Fibroblast of peridontal ligament (primary cell): ENCODE data around the gene KCNAB2.

Source experiments
- DNase-seq: peaks from one replicate; pipeline ENCODE4 v3.0.0-alpha.2; 2010; ENCODE audit errors: extremely low read depth

Gene KCNAB2

DNA sequence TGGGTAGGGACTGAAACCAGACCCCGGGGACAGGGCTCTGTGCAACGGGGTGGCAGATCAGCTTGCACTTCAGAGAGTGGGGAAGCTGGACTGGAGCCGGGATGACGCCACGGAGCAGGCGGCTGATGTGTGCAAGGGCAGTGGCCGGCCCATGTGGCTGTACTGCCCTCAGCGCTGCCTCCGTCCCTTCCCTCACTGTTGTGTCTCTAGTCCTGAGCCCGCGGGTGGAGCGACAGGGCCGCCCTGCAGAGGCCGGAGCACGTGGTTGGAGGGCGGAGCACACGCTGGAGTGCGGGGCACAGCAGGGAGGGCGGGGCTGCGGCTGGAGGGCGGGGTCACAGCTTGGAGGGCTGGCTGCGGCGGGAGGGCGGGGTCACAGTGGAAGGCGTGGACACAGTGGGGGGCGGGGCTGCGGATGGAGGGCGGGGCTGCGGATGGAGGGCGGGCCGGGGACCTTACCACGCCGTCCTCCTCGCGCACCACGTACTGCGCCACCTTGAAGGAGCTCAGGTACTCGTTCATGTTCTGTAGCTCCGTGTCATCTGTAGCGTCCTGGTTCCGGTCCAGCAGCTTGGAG lies 82.0 kb downstream of the KCNAB2 start:
- DNase-seq, result no peak

DNA sequence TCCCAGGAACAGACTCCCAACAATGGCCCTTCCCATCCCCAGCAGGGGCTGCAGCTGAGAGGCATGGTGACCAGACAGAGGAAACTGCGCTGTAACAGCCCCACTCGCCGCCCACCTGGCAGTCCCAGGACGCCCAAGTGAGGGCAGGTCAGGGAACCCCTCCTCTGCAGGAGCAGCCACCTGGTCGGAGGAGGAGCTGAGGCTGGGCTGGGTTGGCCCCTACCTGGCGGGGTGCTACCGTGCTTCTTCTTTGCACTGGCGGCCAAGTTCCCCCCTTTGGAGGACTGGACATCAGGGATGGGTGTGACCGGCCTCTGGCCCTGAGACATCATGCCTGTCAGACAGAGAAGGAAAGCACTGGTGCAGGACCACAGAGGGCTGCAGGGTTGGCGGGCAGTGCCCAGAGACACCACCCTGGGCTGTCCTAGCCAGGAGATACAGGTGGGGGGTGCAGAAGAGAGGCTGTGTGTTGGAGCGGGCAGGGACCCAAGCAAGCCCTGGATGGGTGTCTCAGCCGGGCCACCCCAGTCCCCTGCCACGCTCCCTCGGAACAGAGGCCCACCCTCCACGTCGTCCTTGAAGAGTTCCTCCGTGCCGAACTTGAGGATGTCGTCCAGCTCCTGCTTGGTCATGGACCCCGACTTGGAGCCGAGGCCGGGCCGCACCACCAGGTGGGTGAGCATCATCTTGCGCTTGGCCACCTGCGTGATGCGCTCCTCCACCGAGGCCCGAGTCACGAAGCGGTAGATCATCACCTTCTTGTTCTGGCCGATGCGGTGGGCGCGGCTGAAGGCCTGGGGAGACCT lies 82.8 kb downstream of the KCNAB2 start:
- no peak for DNase-seq

DNA sequence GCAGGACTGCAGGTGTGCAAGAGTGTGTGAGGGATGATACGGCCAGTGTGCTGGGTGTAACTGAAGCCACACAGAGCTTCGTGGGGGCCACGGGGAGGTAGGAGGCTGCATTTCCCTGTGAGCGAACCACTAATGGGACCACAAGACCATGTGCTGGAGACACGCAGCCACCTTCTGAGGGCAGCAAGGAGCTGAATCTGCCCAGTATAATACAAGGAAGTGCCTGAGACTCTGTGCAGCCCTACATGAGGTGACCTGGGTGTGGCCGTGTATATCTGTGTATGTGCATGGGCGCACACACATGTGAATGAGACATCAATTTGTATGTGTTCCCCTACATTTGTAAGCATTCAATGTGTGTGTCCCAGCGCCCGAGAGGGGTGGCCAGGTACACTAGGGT lies 83.6 kb downstream of the KCNAB2 start:
- no peak for DNase-seq

DNA sequence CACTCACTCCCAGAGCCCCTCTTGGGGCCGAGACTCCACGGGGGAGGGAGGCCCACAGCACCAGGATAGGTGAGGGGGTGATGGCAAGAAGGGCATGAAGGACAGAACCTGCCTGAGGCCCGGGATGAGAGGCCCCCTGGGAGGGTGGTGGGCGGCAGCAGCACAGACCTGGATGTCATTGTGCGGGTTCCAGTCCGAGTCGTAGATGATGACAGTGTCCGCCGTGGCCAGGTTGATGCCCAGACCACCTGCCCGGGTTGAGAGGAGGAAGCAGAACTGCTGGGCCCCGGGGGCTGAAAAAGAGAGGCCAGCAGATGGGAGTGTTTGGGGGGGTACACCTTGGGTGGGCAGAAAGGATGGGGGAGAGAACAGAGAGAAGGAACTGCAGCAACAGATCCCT lies 84.3 kb downstream of the KCNAB2 start:
- DNase-seq, result no peak

DNA sequence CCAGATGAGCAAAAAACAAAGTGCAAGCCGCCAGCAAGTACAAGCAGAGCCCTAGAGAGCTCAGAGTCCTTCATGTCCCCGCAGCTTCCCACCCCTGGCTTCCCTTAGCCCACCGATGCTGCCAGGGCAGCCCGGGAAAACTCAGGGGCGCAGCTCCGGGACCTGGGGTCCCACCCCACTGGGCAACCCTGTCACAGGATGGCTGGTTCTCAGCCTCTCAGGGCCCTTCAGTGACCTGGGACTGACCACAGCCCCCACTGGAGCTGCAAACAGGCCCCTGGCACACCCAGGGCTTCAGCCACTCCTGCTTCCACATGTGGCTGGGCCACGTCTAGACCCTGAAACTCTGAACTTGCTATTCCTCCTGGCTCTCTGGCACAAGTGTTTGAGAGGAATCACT lies 84.9 kb downstream of the KCNAB2 start:
- DNase-seq, result no peak

DNA sequence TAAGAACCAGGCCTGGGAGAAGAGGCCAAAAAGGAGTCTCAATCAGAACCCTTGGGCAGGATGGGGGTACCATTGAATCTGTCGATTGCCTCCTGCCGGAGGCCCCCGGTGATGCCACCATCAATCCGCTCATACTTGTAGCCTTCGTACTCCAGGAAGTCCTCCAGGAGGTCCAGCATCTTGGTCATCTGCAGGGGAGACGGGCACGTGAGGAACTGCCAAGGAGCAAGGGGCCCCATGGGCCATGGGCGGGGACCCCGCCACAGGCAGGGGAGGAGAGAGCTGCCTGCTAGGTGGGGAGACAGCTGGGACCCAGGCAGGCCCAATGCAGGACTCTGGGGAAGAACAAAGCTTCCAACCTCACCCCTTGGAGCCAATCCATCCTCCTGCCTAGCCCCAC lies 85.9 kb downstream of the KCNAB2 start:
- no peak for DNase-seq

DNA sequence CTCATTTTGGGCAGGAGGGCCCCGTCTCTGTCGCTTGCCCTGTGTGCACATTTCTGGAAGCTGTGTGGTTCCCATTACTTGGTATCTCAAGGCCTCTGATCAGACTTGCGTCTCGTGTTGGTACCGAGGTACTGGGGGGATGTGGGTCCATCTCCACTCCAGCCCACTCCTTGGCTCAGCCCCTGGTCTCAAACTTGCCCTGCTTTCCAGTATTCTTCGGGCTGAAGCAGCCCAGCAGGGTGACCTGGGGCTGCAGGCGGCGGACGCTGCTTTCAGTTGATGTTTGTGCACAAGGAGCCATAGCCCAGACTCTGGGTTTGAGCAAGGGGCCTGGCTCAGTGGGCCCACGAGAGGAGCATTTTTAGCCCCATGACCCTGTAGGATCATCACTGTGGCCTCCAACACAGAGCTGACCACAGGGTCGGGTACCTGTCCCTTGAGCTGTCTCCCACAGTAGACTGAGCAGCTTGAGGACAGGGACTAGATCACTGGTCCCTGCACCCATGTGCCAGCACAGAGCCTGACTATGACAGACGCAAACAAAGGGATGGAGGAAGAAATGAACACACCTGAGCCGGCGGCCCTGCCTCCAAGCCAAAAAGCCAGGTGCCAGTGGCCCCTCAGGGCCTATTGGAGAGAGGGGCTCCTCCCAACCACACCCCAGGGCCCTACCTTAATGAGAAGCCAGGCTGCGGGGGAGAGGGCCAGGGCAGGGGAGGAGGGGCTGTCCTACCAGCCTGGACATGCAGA lies 87.6 kb downstream of the KCNAB2 start:
- DNase-seq, result no peak

DNA sequence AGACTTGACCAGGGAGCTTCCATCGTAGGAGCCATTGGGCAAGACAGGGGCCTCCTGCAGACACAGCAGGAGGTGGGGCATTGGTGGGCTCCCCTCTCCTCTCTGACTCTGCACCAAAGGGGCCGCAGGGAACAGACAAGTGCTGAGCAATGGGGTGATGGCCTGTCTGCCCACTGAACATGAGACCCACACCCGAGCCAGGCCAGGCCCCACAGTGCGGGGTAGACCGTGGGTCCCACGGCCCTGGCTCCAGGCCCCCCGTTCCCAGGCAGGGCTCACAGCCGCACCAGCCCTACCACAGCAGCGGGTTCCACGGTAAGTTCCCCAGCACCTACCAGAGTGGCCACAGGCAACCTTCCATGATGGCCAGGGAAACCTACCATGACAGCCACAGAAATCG lies 88.5 kb downstream of the KCNAB2 start:
- DNase-seq, result no peak

DNA sequence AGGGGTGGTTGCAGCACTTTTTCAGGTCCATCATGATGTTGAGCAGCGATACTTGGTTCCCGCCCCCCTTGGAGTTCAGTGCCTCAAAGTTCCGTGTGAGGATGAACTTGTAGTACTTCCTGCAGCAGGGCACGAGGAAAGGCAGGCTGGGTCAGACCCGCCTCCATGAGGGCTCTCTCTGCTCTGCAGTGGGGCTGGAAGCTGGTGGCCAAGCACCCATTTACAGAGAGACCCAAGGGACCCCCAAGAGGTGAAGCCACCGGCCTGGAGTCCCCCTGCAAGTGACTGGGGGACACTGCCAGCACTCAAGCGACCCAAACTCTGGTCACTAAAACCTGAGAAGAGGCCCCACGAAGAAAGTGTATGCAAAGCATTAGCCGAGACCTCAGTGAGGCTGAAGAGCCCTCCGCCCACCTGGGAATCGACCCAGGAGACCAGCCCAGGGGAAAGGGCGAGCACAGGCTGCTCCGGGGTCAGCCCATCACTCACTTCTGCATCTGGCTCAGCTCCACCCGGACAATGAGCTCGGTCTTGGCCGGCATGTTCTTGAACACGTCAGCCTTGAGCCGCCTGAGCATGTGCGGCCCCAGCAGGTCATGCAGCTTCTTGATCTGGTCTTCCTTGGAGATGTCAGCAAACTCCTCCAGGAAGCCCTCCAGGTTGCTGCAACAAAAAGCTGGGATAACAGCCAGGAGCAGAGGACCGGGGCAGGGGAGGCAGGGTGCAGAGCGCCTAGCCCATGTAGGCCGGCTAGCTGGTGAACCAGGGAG lies 89.2 kb downstream of the KCNAB2 start:
- DNase-seq, result no peak

DNA sequence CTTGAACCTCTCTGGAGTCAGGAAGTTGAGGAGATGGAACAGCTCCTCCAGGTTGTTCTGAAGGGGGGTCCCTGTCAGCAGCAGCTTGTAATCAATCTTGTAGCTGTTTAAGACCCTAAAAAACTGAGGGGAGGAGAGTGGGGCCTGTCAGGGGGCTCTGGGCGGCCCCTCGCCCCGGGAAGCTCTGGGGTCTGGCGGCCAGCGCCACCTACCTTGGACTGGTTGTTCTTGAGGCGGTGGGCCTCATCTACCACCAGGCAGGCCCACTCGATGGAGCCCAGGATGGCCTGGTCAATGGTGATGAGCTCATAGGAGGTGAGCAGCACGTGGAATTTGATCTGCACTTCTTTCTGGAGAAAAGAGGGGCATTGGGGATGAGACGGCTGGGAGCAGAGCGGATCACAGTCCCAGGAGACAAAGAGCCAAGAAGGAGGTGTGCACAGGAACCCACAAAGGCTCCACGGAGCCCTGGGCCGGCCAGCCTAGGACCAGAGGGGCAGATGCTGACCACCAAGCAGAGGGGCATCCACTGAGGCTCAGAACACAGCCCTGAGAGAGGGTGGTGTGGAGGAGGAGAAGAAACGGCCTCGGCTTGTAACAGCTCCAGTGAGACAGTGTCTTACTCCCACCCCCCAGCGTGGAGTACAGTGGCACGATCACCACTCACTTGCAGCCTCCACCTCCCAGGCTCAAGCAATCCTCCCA lies 91.0 kb downstream of the KCNAB2 start:
- DNase-seq, result no peak

DNA sequence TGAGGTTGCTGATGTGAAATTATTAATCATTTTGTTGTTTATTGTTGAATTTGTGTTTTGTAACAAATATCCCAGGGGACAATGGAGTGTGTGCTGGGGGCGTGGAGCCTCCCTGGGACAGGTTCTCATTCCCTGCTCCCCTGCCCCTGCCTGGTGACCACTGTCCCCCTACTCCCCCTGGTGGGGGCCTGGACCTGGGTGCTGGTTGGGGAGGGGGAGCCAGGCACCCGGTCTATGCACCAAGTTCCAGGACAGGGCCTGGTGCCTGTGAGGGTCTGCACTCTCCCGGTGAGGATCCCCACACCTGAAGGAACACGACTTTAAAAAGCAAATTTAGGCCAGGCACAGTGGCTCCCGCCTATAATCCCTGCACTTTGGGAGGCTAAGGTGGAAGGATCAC lies 92.1 kb downstream of the KCNAB2 start:
- DNase-seq, result no peak

DNA sequence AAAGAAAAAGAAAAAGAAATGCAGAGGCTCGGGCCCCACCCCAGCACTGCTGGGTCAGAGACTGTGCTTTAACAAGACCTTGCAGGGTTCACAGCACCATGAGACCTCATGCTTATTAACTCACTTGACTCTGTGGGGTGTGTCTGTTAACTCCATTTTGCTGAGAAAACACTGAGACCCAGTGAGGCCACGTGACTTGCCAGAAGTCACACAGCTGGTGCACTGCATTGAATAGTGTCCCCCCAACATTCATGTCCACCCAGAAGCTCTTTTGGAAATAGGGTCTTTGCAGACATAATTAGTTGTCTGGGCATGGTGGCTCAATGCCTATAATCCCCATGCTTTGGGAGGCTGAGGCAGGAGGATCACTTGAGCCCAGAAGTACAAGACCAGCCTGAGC lies 94.7 kb downstream of the KCNAB2 start:
- DNase-seq, result no peak

DNA sequence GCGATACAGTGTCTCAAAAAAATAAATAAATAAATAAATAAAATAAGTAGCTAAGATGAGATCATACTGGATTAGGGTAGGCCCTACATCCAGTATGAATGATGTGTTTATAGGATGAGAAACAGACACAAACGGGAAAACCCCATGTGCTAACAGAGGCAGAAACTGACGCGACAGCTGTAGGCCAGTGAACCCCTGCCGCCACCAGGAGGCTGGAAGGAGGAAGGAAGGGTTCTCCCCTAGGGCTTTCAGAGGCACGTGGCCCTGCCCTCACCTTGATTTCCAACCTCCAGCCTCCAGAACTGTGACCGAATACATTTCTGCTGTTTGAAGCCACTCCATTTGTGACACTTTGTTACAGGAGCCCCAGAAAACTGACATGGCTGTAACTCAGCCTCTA lies 95.9 kb downstream of the KCNAB2 start:
- DNase-seq, result no peak

DNA sequence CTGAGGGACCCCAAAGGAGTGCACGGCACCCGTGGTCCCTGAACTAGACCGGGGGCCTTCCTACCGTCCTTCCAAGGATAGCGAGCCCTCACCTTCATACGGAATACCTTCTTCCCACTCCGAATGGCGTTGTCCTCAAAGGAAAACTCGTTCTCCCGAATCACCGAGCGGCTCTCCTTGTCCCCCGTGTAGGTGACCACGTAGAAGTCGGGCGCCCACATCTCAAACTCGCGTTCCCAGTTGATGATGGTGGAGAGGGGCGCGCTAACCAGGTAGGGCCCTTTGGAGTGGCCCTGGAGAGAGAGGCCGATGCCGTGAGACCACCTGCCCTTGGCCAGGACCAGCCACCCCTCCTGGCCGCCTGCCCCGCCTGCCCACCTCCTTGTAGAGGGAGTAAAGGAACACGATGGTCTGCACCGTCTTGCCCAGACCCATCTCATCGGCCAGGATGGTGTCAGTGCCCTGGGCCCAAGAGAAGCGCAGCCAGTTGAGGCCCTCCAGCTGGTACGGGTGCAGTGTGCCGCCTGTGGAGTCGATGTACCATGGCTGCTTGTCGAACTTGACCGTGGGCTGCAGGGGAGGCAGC lies 96.4 kb downstream of the KCNAB2 start:
- DNase-seq, result no peak

DNA sequence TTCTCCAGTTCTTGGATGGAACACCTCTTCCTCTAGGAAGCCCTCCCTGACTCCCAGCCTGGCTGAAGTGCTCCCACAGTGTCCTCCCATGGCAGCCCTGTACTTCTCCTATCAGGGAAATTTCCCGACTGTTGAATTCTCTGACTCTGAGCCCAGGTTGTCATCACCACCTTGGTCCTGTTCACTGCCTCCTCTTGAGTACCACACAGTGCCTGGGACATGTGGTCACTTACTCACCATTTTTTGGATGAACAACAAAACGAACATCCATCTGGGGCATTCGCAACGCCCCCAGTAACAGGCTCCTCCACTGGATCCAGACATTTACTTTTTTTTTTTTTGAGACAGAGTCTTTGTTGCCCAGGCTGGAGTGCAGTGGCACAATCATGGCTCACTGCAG lies 97.0 kb downstream of the KCNAB2 start:
- no peak for DNase-seq

DNA sequence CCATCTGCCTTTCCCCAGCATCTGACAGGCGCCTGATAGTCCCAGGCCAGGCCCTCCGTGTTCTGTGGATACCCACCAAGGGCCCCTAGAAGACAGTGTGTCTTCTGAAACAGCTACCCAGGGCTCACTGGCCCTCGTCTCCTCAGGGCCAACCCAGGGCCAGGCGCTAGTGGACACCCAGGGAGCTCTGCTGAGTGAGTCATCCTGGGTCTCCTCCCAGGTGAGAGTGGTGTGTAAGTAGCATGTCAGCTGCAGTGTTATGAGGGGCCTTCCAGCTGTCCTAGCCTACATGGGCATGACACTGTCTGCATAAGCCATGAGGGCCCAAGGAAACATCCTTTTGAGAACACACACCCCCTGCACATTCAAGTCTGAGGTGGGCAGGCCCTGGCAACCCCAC lies 97.7 kb downstream of the KCNAB2 start:
- no peak for DNase-seq

DNA sequence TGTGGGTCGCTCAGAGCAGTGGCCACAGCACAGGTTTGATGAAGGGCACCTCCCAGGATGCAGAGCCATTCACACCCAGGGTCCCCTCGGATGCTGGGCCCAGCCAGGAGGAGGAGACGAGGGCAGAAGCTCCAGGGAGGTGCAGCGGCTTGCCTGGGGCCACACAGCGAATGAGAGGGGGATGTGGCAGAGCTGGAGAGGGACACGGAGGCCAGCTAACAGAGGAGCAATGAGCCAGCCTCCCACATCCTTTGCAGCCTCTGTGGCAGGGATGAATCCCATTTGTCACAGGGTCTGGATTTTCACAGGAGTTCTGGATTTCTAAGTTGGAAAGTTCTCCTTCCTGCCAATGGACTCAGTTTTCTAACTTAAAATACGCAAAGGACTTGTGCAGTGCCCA lies 98.5 kb downstream of the KCNAB2 start:
- DNase-seq, result no peak

DNA sequence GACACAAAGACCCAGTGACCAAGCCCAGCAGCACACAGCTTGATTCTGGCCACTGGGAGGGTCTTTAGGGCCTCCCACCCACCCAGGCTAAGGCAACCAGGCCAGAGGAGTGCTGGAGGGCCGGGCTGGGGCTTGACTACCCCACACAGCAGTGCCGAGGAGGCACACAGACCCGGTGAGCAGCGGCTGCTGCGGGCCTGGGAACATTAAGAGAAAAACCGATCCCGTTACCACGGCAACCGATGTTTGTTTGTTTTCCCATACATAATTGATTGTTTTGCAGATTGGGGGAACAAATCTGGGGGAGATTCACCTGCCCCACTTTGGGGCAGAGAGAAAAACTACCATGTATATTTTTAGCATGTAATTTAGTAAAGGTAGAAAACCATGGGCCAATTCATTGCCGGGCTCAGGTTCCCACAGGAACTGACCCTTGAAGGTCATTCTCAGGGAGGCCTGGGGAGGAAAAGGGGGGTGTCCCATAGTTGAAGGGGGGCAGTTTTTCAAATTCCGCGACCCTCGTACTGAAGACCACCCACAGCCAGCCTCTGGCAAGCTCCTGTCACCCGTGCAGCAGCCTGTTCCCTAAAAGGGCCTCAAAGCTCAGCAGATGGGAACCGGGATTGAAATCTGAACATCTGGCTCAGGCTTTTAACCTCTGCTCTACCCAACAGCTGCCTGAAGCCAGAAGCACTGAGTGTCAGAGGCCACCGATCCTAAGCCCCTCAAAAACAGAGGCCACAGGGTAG lies 99.1 kb downstream of the KCNAB2 start:
- no peak for DNase-seq

DNA sequence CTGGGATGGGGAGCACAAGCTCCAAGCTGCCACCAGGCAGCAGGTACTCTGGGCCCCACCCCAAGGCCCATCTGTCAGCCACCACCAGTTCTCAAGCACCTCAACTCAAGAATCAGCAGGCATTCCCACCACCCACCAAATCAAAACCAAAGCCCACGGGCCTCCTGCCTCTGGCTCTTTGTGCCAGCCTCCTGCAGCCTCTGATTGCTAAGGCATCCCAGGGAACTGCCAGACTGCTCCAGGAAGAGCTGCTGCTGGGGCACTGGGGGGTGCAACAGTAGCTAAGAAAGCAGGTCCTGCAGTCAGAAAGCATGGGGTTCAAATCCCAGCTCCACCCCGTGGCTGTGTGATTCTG lies 99.7 kb downstream of the KCNAB2 start:
- DNase-seq, result no peak

DNA sequence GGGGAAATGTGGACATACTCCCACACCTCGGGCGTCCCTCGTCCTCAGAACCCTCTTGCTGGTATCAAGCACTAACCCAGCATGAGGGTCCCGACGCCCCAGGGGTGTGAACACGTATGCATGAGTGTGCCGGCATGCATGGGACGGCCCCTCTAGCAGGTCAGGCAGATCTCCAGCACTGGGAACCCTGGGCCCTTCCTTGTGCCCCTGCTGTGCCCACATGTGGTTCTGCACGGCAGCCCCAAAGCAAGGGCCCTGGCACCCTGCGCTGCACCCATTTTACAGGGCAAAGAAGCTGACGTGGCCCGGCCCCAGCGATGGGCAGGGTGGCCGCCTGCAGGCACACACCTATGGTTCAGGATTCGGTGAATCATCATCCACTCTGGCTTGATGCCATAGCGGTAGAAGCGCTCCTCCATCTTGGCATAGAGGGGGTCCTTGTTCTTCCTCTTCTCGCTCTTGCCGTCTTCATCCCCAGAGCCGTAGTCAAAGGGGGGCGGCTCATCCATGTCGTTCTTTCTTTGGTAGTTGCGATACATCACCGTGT lies 100.2 kb downstream of the KCNAB2 start:
- DNase-seq, result no peak
